ENCODE results near the gene NCLN.

GRCh38 chr19:3251229-3251628 lies 65.5 kb downstream of the NCLN start:
- TF ChIP-seq CTCF (IDR thresholded peaks at IDR 0.05): no peak
- no peak for TF ChIP-seq POLR2A (IDR thresholded peaks at IDR 0.05)
